Stimulated activated CD8-positive, alpha-beta memory T cell treated with anti-CD3 and anti-CD28 coated beads, Interleukin-7, amount 100 ng/mL, for 4 hours (primary cell): ENCODE measurements around the gene MBP.
A peak's percentile ranks its signal among the peaks of the same experiment; 100 is the strongest.
"Not testable (repeated sequence)": the region's sequence is repeated elsewhere in the genome, so short reads cannot be mapped to it uniquely, and the experiment has no call there.

Source experiments
- DNase-seq, 2 donors: peaks; one replicate each; pipeline ENCODE4 v3.0.0-alpha.2; 2020; ENCODE audit warnings: low read depth in 2 of 2

The MBP gene

GRCh38 chr18:77006305-77007175, 126.0 kb downstream of the MBP start:
- DNase-seq = no peak

- DNase-seq = no peak
Observed at GRCh38 chr18:77005651-77006195, 126.9 kb downstream of the MBP start.

GRCh38 chr18:77004555-77005380, 127.8 kb downstream of the MBP start:
- no peak for DNase-seq

- DNase-seq = no peak
Observed at GRCh38 chr18:77003316-77003715, 129.3 kb downstream of the MBP start.

GRCh38 chr18:77002496-77002895, 130.1 kb downstream of the MBP start:
- DNase-seq = no peak

GRCh38 chr18:77001979-77002378, 130.6 kb downstream of the MBP start:
- no peak for DNase-seq

GRCh38 chr18:77001041-77001440, 131.5 kb downstream of the MBP start:
- no peak for DNase-seq

- DNase-seq = peak; percentile 10 to 23
Observed at GRCh38 chr18:77000527-77000926, 132.1 kb downstream of the MBP start.

- DNase-seq = no peak
Observed at GRCh38 chr18:76999077-76999476, 133.5 kb downstream of the MBP start.

GRCh38 chr18:76997951-76998808, 134.4 kb downstream of the MBP start:
- DNase-seq = no peak

GRCh38 chr18:76996429-76996828, 136.2 kb downstream of the MBP start:
- DNase-seq = no peak

GRCh38 chr18:76995896-76996295, 136.7 kb downstream of the MBP start:
- no peak for DNase-seq

GRCh38 chr18:76994086-76994654, 138.4 kb downstream of the MBP start:
- no peak for DNase-seq

- DNase-seq = no peak
Observed at GRCh38 chr18:76993573-76993972, 139.0 kb downstream of the MBP start.

- DNase-seq = no peak
Observed at GRCh38 chr18:76993085-76993382, 139.5 kb downstream of the MBP start.

- no peak for DNase-seq
Observed at GRCh38 chr18:76992226-76993084, 140.1 kb downstream of the MBP start.

GRCh38 chr18:76991021-76991688, 141.4 kb downstream of the MBP start:
- no peak for DNase-seq

- not testable (repeated sequence) for DNase-seq
Observed at GRCh38 chr18:76990343-76991020, 142.1 kb downstream of the MBP start.

GRCh38 chr18:76989647-76990190, 142.9 kb downstream of the MBP start:
- DNase-seq = no peak
